ENCODE data around the gene ARID1B. TPM values are rescaled to one million over a fixed set of nuclear protein-coding genes. Genes with fewer than 3 reads are reported as not detected.

The ARID1B gene
- polyA plus RNA-seq, 4 donors = 7.3 to 43.5 (median 17.0) TPM

GRCh38 chr6:157089258-157089657 lies 312.1 kb downstream of the ARID1B start:
- Histone ChIP-seq H3K9me3 (ENCODE audit: control insufficient read depth in 2 of 2, insufficient read depth in 1 of 2, low read depth in 1 of 2, low read length in 1 of 2) (no peaks in the 10 kb centered on the region), H3K36me3 (ENCODE audit: control insufficient read depth in 3 of 3, insufficient read depth in 2 of 3, low read depth in 1 of 3, low read length in 3 of 3) (peaks cover 3 to 25% (median 13%) of the 10 kb centered on the region in 3 donors), H3K4me3 (ENCODE audit: low read depth in 1 of 3, low read length in 3 of 3) (no peak overlapping the region), H3K27ac (ENCODE audit: low read depth in 1 of 3, low read length in 2 of 3) (no peak overlapping the region), H3K27me3 (ENCODE audit: control insufficient read depth in 3 of 3, insufficient read depth in 3 of 3, low read length in 3 of 3) (no peaks in the 10 kb centered on the region), H3K4me1 (ENCODE audit: control insufficient read depth in 3 of 3, insufficient read depth in 2 of 3, low read depth in 1 of 3, low read length in 2 of 3) (no peaks in the 10 kb centered on the region)
- 78 to 89% (median 84%) methylated on average over 3 of the region's 3 CpGs for WGBS, 3 donors
- no peak for DNase-seq
- FAIRE-seq = no peak

GRCh38 chr6:157089851-157090250 lies 312.7 kb downstream of the ARID1B start:
- DNase-seq = no peak
- no peaks in the 10 kb centered on the region for H3K9me3 ChIP-seq (ENCODE audit: control insufficient read depth in 2 of 2, insufficient read depth in 1 of 2, low read depth in 1 of 2, low read length in 1 of 2)
- H3K4me3 ChIP-seq (ENCODE audit: low read depth in 1 of 3, low read length in 3 of 3) = no peak overlapping the region
- 77 to 91% (median 86%) methylated on average over 9 of the region's 9 CpGs for WGBS, 3 donors
- H3K4me1 ChIP-seq (ENCODE audit: control insufficient read depth in 3 of 3, insufficient read depth in 2 of 3, low read depth in 1 of 3, low read length in 2 of 3) = no peaks in the 10 kb centered on the region
- H3K27me3 ChIP-seq (ENCODE audit: control insufficient read depth in 3 of 3, insufficient read depth in 3 of 3, low read length in 3 of 3) = no peaks in the 10 kb centered on the region
- FAIRE-seq = no peak
- H3K27ac ChIP-seq (ENCODE audit: low read depth in 1 of 3, low read length in 2 of 3) = no peak overlapping the region
- peaks cover 0 to 26% (median 13%) of the 10 kb centered on the region in 3 donors for H3K36me3 ChIP-seq (ENCODE audit: control insufficient read depth in 3 of 3, insufficient read depth in 2 of 3, low read depth in 1 of 3, low read length in 3 of 3)

GRCh38 chr6:157090736-157091135 lies 313.6 kb downstream of the ARID1B start:
- no peak overlapping the region for H3K4me3 ChIP-seq (ENCODE audit: low read depth in 1 of 3, low read length in 3 of 3)
- 91 to 99% (median 94%) methylated on average over 9 of the region's 9 CpGs for WGBS, 3 donors
- H3K27me3 ChIP-seq (ENCODE audit: control insufficient read depth in 3 of 3, insufficient read depth in 3 of 3, low read length in 3 of 3) = no peaks in the 10 kb centered on the region
- FAIRE-seq (no peak), DNase-seq (no peak)
- no peaks in the 10 kb centered on the region for H3K9me3 ChIP-seq (ENCODE audit: control insufficient read depth in 2 of 2, insufficient read depth in 1 of 2, low read depth in 1 of 2, low read length in 1 of 2)
- H3K36me3 ChIP-seq (ENCODE audit: control insufficient read depth in 3 of 3, insufficient read depth in 2 of 3, low read depth in 1 of 3, low read length in 3 of 3) = peaks cover 0 to 27% (median 12%) of the 10 kb centered on the region in 3 donors
- H3K4me1 ChIP-seq (ENCODE audit: control insufficient read depth in 3 of 3, insufficient read depth in 2 of 3, low read depth in 1 of 3, low read length in 2 of 3) = no peaks in the 10 kb centered on the region
- H3K27ac ChIP-seq (ENCODE audit: low read depth in 1 of 3, low read length in 2 of 3) = no peak overlapping the region

GRCh38 chr6:157091243-157091642 lies 314.1 kb downstream of the ARID1B start:
- no peak overlapping the region for H3K4me3 ChIP-seq (ENCODE audit: low read depth in 1 of 3, low read length in 3 of 3)
- no peak overlapping the region for H3K27ac ChIP-seq (ENCODE audit: low read depth in 1 of 3, low read length in 2 of 3)
- 87 to 96% (median 91%) methylated on average over 2 of the region's 2 CpGs for WGBS, 3 donors
- H3K36me3 ChIP-seq (ENCODE audit: control insufficient read depth in 3 of 3, insufficient read depth in 2 of 3, low read depth in 1 of 3, low read length in 3 of 3) = peaks cover 0 to 29% (median 12%) of the 10 kb centered on the region in 3 donors
- H3K9me3 ChIP-seq (ENCODE audit: control insufficient read depth in 2 of 2, insufficient read depth in 1 of 2, low read depth in 1 of 2, low read length in 1 of 2) = no peaks in the 10 kb centered on the region
- DNase-seq = no peak
- peaks cover 0 to 4% (median 0%) of the 10 kb centered on the region in 3 donors for H3K4me1 ChIP-seq (ENCODE audit: control insufficient read depth in 3 of 3, insufficient read depth in 2 of 3, low read depth in 1 of 3, low read length in 2 of 3)
- FAIRE-seq = no peak
- H3K27me3 ChIP-seq (ENCODE audit: control insufficient read depth in 3 of 3, insufficient read depth in 3 of 3, low read length in 3 of 3) = no peaks in the 10 kb centered on the region

GRCh38 chr6:157091856-157092460 lies 314.8 kb downstream of the ARID1B start:
- Histone ChIP-seq H3K4me3 (ENCODE audit: low read depth in 1 of 3, low read length in 3 of 3) (no peak overlapping the region), H3K27me3 (ENCODE audit: control insufficient read depth in 3 of 3, insufficient read depth in 3 of 3, low read length in 3 of 3) (no peaks in the 10 kb centered on the region), H3K9me3 (ENCODE audit: control insufficient read depth in 2 of 2, insufficient read depth in 1 of 2, low read depth in 1 of 2, low read length in 1 of 2) (no peaks in the 10 kb centered on the region), H3K36me3 (ENCODE audit: control insufficient read depth in 3 of 3, insufficient read depth in 2 of 3, low read depth in 1 of 3, low read length in 3 of 3) (peaks cover 0 to 32% (median 7%) of the 10 kb centered on the region in 3 donors), H3K27ac (ENCODE audit: low read depth in 1 of 3, low read length in 2 of 3) (no peak overlapping the region), H3K4me1 (ENCODE audit: control insufficient read depth in 3 of 3, insufficient read depth in 2 of 3, low read depth in 1 of 3, low read length in 2 of 3) (peaks cover 0 to 10% (median 0%) of the 10 kb centered on the region in 3 donors)
- DNase-seq = no peak
- 84 to 94% (median 91%) methylated on average over 6 of the region's 6 CpGs for WGBS, 3 donors
- no peak for FAIRE-seq

GRCh38 chr6:157092736-157093135 lies 315.6 kb downstream of the ARID1B start:
- H3K27me3 ChIP-seq (ENCODE audit: control insufficient read depth in 3 of 3, insufficient read depth in 3 of 3, low read length in 3 of 3) = no peaks in the 10 kb centered on the region
- no peak overlapping the region for H3K4me3 ChIP-seq (ENCODE audit: low read depth in 1 of 3, low read length in 3 of 3)
- no peak for FAIRE-seq
- H3K27ac ChIP-seq (ENCODE audit: low read depth in 1 of 3, low read length in 2 of 3) = no peak overlapping the region
- H3K4me1 ChIP-seq (ENCODE audit: control insufficient read depth in 3 of 3, insufficient read depth in 2 of 3, low read depth in 1 of 3, low read length in 2 of 3) = peaks cover 0 to 17% (median 0%) of the 10 kb centered on the region in 3 donors
- H3K9me3 ChIP-seq (ENCODE audit: control insufficient read depth in 2 of 2, insufficient read depth in 1 of 2, low read depth in 1 of 2, low read length in 1 of 2) = no peaks in the 10 kb centered on the region
- 88 to 95% (median 89%) methylated on average over 6 of the region's 6 CpGs for WGBS, 3 donors
- no peak for DNase-seq
- peaks cover 0 to 36% (median 7%) of the 10 kb centered on the region in 3 donors for H3K36me3 ChIP-seq (ENCODE audit: control insufficient read depth in 3 of 3, insufficient read depth in 2 of 3, low read depth in 1 of 3, low read length in 3 of 3)

GRCh38 chr6:157093536-157093935 lies 316.4 kb downstream of the ARID1B start:
- Histone ChIP-seq H3K4me1 (ENCODE audit: control insufficient read depth in 3 of 3, insufficient read depth in 2 of 3, low read depth in 1 of 3, low read length in 2 of 3) (peaks cover 0 to 23% (median 0%) of the 10 kb centered on the region in 3 donors), H3K27me3 (ENCODE audit: control insufficient read depth in 3 of 3, insufficient read depth in 3 of 3, low read length in 3 of 3) (no peaks in the 10 kb centered on the region), H3K27ac (ENCODE audit: low read depth in 1 of 3, low read length in 2 of 3) (no peak overlapping the region), H3K9me3 (ENCODE audit: control insufficient read depth in 2 of 2, insufficient read depth in 1 of 2, low read depth in 1 of 2, low read length in 1 of 2) (no peaks in the 10 kb centered on the region), H3K4me3 (ENCODE audit: low read depth in 1 of 3, low read length in 3 of 3) (no peak overlapping the region), H3K36me3 (ENCODE audit: control insufficient read depth in 3 of 3, insufficient read depth in 2 of 3, low read depth in 1 of 3, low read length in 3 of 3) (peaks cover 0 to 32% (median 7%) of the 10 kb centered on the region in 3 donors)
- 87 to 96% (median 92%) methylated on average over 3 of the region's 3 CpGs for WGBS, 3 donors
- DNase-seq (no peak), FAIRE-seq (no peak)

GRCh38 chr6:157094038-157094437 lies 316.9 kb downstream of the ARID1B start:
- WGBS, 3 donors = 84 to 96% (median 87%) methylated on average over 6 of the region's 6 CpGs
- DNase-seq (no peak), FAIRE-seq (no peak)
- Histone ChIP-seq H3K4me1 (ENCODE audit: control insufficient read depth in 3 of 3, insufficient read depth in 2 of 3, low read depth in 1 of 3, low read length in 2 of 3) (peaks cover 0 to 23% (median 0%) of the 10 kb centered on the region in 3 donors), H3K9me3 (ENCODE audit: control insufficient read depth in 2 of 2, insufficient read depth in 1 of 2, low read depth in 1 of 2, low read length in 1 of 2) (no peaks in the 10 kb centered on the region), H3K27ac (ENCODE audit: low read depth in 1 of 3, low read length in 2 of 3) (no peak overlapping the region), H3K27me3 (ENCODE audit: control insufficient read depth in 3 of 3, insufficient read depth in 3 of 3, low read length in 3 of 3) (no peaks in the 10 kb centered on the region), H3K4me3 (ENCODE audit: low read depth in 1 of 3, low read length in 3 of 3) (no peak overlapping the region), H3K36me3 (ENCODE audit: control insufficient read depth in 3 of 3, insufficient read depth in 2 of 3, low read depth in 1 of 3, low read length in 3 of 3) (peaks cover 0 to 33% (median 7%) of the 10 kb centered on the region in 3 donors)

GRCh38 chr6:157095084-157095483 lies 317.9 kb downstream of the ARID1B start:
- DNase-seq (no peak), FAIRE-seq (no peak)
- Histone ChIP-seq H3K9me3 (ENCODE audit: control insufficient read depth in 2 of 2, insufficient read depth in 1 of 2, low read depth in 1 of 2, low read length in 1 of 2) (no peaks in the 10 kb centered on the region), H3K27me3 (ENCODE audit: control insufficient read depth in 3 of 3, insufficient read depth in 3 of 3, low read length in 3 of 3) (no peaks in the 10 kb centered on the region), H3K4me1 (ENCODE audit: control insufficient read depth in 3 of 3, insufficient read depth in 2 of 3, low read depth in 1 of 3, low read length in 2 of 3) (peaks cover 0 to 23% (median 0%) of the 10 kb centered on the region in 3 donors), H3K4me3 (ENCODE audit: low read depth in 1 of 3, low read length in 3 of 3) (no peak overlapping the region), H3K27ac (ENCODE audit: low read depth in 1 of 3, low read length in 2 of 3) (no peak overlapping the region), H3K36me3 (ENCODE audit: control insufficient read depth in 3 of 3, insufficient read depth in 2 of 3, low read depth in 1 of 3, low read length in 3 of 3) (peaks cover 0 to 29% (median 5%) of the 10 kb centered on the region in 3 donors)
- WGBS, 3 donors = 88 to 95% (median 90%) methylated on average over 6 of the region's 6 CpGs

Measured in small intestine (tissue), 7 donors.